ES-I3 (cell line): ENCODE results near the gene AUTS2.

Source experiments
- H3K36me3 ChIP-seq: 2 replicates; pipeline ENCODE4 v1.6.1; 2013; ENCODE audit warnings: mild to moderate bottlenecking, low read length, control low read depth, moderate library complexity; ENCODE audit not compliant: insufficient read depth
- H3K4me1 ChIP-seq: 2 replicates; pipeline ENCODE4 v1.6.1; 2013; ENCODE audit warnings: mild to moderate bottlenecking, control low read depth, low read length; ENCODE audit not compliant: insufficient read depth
- H3K9ac ChIP-seq: 2 replicates; pipeline ENCODE4 v1.6.1; 2013; ENCODE audit warnings: low read depth, mild to moderate bottlenecking, low read length, moderate library complexity
- H3K9me3 ChIP-seq: 2 replicates; pipeline ENCODE4 v1.6.1; 2013; ENCODE audit warnings: mild to moderate bottlenecking, low read length, moderate library complexity; ENCODE audit not compliant: control insufficient read depth, insufficient read depth

Gene AUTS2

DNA sequence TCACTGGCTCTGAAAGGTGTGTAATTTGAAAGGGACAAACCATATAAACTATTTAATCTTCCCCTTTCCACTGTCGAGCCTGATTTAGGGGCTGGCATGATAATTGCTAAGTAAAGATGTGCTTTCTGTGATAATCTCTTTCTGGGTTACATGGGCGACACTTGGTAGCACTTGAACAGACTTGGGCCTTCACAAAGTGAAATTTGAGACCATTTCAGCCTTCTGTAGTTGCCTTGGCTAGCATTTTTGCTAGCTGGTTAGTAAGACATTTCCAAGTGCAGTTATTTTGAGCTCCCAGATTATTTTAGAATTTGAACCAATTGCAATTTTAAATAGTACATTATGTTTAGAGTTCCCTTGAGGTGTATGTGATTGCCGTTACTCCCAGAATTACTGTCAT lies 1101.0 kb downstream of the AUTS2 start:
- H3K9ac ChIP-seq: no peak overlapping the region; the same call in 1 of the 2 replicates
- peaks cover 57% of the 10 kb centered on the region for H3K4me1 ChIP-seq
- peaks cover 8% of the 10 kb centered on the region; the same call in 1 of the 2 replicates for H3K36me3 ChIP-seq
- H3K9me3 ChIP-seq: no peaks in the 10 kb centered on the region

GRCh38 chr7:70700055-70700940 lies 1102.0 kb downstream of the AUTS2 start:
- no peaks in the 10 kb centered on the region for H3K9me3 ChIP-seq
- H3K4me1 ChIP-seq: peaks cover 67% of the 10 kb centered on the region
- H3K9ac ChIP-seq: no peak overlapping the region
- peaks cover 8% of the 10 kb centered on the region; the same call in 1 of the 2 replicates for H3K36me3 ChIP-seq

- H3K9ac ChIP-seq: no peak overlapping the region
- H3K4me1 ChIP-seq: peaks cover 74% of the 10 kb centered on the region
- peaks cover 10% of the 10 kb centered on the region; the same call in 1 of the 2 replicates for H3K36me3 ChIP-seq
- no peaks in the 10 kb centered on the region for H3K9me3 ChIP-seq
Observed at GRCh38 chr7:70700941-70701425, 1102.7 kb downstream of the AUTS2 start.

DNA sequence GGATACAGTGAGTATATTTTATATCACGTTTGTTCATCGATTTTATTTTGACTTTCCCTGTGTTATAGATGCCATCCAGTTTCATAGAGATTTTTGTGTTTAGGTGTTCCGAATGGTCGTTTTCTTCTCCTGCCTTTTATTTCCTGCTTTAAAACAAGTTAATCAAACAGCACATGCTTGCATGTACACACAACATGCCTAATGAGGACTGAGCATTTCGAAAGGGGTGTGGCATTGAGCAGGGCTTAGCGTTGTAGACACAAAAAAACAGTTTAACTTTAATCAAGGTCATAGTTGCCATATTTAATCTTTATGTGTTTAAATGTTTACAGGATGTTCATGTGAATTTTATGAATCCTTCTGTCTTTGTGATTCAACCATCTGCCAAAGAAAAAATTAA lies 1103.2 kb downstream of the AUTS2 start:
- no peak overlapping the region for H3K9ac ChIP-seq
- no peaks in the 10 kb centered on the region for H3K9me3 ChIP-seq
- peaks cover 11% of the 10 kb centered on the region; the same call in 1 of the 2 replicates for H3K36me3 ChIP-seq
- H3K4me1 ChIP-seq: peaks cover 79% of the 10 kb centered on the region

- Histone ChIP-seq H3K9me3 (no peaks in the 10 kb centered on the region), H3K36me3 (peaks cover 11% of the 10 kb centered on the region; the same call in 1 of the 2 replicates), H3K9ac (no peak overlapping the region), H3K4me1 (peaks cover 79% of the 10 kb centered on the region)
Observed at GRCh38 chr7:70701991-70702390, 1103.7 kb downstream of the AUTS2 start.

DNA sequence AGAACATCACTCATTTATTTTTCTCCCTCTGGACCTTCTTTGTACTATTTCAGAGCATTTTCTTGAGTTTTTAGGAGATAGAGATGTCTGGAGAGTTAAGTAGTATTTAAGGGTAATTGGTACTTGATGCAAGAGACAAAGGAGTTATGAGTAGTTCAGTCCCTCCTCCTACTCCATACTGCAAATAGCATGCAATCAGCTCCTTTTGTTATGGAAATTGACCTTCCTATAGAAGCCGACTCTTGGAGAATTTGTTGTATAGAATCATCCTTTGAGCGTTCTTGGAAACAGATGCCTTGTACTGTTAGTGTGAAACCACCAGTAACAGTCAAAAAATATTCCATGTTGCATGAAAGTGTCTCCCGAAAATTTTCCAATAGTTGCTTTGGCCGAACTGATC lies 1105.5 kb downstream of the AUTS2 start:
- H3K36me3 ChIP-seq: peaks cover 11% of the 10 kb centered on the region; the same call in 1 of the 2 replicates
- H3K9ac ChIP-seq: no peak overlapping the region
- H3K4me1 ChIP-seq: peaks cover 82% of the 10 kb centered on the region
- no peaks in the 10 kb centered on the region for H3K9me3 ChIP-seq

DNA sequence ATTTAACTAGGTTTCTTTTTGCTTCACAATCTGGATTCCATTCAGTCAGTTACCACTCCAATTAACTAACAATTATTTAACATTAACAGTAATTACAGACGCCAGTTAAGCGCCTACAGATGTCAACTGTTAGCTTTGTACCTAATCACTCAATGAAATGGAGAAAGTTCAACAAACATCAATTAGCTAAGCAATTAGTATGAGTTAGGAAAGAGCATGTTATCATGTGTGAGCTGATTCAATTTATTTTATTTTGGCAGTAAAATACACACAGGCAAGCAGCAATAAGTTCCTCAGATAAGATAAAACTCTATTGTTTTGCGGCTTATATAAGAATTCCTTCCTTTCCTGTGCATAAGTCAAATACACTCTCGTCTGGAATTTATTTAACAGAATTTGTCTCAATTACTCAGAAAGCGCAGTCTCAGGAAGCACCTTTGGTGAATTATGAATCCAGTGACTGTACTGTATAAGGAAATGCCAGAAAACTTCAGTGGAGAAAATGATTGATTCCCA lies 1106.6 kb downstream of the AUTS2 start:
- Histone ChIP-seq H3K36me3 (peaks cover 9% of the 10 kb centered on the region; the same call in 1 of the 2 replicates), H3K9ac (no peak overlapping the region), H3K9me3 (no peaks in the 10 kb centered on the region), H3K4me1 (peaks cover 75% of the 10 kb centered on the region)

DNA sequence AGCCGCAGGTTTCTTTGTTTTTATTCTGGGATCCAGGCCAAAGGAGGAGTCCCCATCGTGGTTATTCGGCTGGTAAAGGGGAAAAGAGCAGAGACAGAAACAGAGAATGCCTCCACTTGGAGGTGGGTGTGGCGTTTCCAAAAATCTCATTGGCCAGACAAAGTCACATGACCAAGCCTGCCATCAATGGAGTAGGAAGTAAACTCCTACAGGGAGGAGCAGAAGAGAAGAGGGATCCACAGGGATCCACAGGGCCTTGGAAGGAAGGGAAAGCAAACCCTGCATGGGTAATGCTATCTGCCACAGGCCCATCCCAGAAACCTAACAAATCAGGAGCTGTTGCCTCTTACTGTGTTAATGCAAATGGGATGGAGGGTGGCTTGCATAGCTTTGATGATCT lies 1107.9 kb downstream of the AUTS2 start:
- Histone ChIP-seq H3K9me3 (no peaks in the 10 kb centered on the region), H3K9ac (no peak overlapping the region), H3K36me3 (peaks cover 9% of the 10 kb centered on the region; the same call in 1 of the 2 replicates), H3K4me1 (peaks cover 81% of the 10 kb centered on the region)

DNA sequence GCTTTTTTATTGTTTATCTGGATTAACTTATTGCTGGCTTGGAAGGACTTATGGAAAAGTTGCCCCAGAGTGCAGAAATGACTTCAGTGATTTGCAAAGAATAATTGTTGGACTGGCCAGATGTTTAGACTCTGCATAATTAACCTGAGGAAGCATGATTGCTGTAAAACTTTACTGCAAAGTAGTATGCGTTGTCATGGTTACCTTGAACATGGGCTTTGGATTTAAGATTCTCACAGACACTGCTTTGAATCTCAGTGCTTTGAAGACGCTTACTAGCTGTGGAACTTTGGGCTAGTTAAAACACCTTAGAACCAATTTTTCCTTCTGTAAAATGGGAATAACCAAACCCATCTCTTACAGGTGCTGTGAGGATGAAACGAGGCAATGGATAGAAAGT lies 1108.4 kb downstream of the AUTS2 start:
- peaks cover 9% of the 10 kb centered on the region; the same call in 1 of the 2 replicates for H3K36me3 ChIP-seq
- H3K9ac ChIP-seq: no peak overlapping the region
- no peaks in the 10 kb centered on the region for H3K9me3 ChIP-seq
- H3K4me1 ChIP-seq: peaks cover 76% of the 10 kb centered on the region

DNA sequence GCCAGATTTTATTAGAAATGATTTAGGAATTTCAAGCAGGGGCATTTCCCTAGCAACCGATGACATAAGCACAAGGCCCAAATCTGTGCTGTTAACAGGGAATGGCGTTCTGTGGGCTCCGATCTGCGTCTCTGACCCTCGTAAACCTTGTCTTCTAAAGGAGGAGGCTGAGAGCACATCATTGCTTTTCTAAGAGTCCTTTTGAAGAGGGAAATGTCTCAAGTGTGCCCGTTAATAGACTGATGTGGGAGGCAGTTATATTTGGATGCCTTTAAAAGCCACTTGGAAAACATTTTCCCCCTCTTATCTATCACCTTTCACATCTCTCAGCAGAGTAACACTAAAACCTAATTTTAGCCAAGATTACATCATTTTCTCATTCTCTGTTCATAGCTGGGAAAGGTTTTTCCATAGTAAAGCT lies 1109.6 kb downstream of the AUTS2 start:
- Histone ChIP-seq H3K4me1 (peaks cover 64% of the 10 kb centered on the region), H3K9ac (no peak overlapping the region), H3K36me3 (peaks cover 3% of the 10 kb centered on the region; the same call in 1 of the 2 replicates), H3K9me3 (no peaks in the 10 kb centered on the region)

DNA sequence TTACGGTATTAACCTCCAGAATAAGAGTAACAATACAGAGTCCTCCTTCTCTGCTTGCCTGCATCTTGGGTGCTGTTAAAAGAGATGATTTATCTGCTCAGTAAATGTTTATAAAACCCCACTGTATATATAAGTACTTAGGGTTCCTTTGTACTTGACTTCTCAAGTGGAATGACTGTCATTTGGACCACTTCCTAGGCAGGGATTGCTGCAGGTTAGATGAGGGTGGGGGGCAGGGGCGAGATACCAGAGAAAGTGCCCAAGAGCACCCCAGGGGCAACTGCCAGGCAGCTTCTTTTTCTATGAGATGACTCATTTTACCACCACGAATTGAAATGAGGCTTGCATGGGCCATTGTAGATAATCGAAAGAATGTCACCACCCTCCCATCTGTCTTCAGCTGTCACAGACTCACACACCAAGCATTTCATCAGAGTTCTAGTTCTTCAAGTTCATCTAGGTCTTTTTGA lies 1111.8 kb downstream of the AUTS2 start:
- Histone ChIP-seq H3K4me1 (peaks cover 43% of the 10 kb centered on the region), H3K9ac (no peak overlapping the region), H3K36me3 (peaks cover 3% of the 10 kb centered on the region; the same call in 1 of the 2 replicates), H3K9me3 (peaks cover 4% of the 10 kb centered on the region; the same call in 1 of the 2 replicates)

DNA sequence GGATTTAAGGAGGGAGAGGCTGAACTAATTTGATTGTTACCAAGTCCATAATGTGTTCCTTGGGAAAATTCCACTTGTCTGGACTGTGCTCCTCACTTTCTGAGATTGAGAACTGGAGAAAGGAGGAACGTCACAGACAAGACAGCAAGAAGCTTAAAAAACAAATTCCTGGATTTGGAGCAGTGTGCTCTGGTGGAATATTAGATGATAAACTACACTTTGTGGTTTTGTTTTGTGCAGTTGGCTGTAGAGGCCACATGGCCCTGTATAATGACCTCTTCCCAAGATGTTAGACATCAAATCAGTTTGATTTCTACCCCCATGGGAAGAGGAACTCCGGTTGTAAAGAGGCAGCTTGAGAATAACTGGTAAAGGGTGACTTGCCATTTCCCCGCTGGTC lies 1112.4 kb downstream of the AUTS2 start:
- Histone ChIP-seq H3K9ac (no peak overlapping the region), H3K9me3 (peaks cover 4% of the 10 kb centered on the region; the same call in 1 of the 2 replicates), H3K36me3 (peaks cover 3% of the 10 kb centered on the region; the same call in 1 of the 2 replicates), H3K4me1 (peaks cover 37% of the 10 kb centered on the region)

- Histone ChIP-seq H3K36me3 (no peaks in the 10 kb centered on the region), H3K9ac (no peak overlapping the region), H3K9me3 (peaks cover 4% of the 10 kb centered on the region; the same call in 1 of the 2 replicates), H3K4me1 (peaks cover 29% of the 10 kb centered on the region)
Observed at GRCh38 chr7:70711452-70711851, 1113.2 kb downstream of the AUTS2 start.

DNA sequence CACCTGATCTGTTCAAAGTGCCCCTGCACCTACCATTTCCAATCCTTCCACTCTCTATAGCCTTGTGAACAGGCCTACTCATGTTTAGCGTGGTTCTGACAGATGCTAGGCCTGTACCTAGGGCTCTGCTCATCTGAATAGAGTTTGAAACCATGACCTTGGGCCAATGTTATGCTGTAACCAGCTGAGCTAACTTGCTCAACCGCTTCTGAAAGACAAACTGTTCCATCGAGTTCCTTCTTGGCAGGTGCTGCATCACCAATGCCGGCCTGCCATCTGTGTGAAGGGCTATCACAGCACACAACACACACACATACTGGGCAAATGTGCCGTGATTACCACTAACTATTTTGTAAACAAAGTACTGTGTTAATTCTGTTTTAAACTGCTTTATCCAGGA lies 1114.7 kb downstream of the AUTS2 start:
- H3K36me3 ChIP-seq: no peaks in the 10 kb centered on the region
- H3K9me3 ChIP-seq: peaks cover 4% of the 10 kb centered on the region; the same call in 1 of the 2 replicates
- no peak overlapping the region for H3K9ac ChIP-seq
- peaks cover 19% of the 10 kb centered on the region for H3K4me1 ChIP-seq
